GOT3 (cell line): ENCODE results near the gene LINC00237.

Experiments
- DNase-seq: peaks from one replicate; lab custom pipeline; 2025; ENCODE audit warnings: mixed read lengths; lab: John Stamatoyannopoulos, UW

The LINC00237 gene

DNA sequence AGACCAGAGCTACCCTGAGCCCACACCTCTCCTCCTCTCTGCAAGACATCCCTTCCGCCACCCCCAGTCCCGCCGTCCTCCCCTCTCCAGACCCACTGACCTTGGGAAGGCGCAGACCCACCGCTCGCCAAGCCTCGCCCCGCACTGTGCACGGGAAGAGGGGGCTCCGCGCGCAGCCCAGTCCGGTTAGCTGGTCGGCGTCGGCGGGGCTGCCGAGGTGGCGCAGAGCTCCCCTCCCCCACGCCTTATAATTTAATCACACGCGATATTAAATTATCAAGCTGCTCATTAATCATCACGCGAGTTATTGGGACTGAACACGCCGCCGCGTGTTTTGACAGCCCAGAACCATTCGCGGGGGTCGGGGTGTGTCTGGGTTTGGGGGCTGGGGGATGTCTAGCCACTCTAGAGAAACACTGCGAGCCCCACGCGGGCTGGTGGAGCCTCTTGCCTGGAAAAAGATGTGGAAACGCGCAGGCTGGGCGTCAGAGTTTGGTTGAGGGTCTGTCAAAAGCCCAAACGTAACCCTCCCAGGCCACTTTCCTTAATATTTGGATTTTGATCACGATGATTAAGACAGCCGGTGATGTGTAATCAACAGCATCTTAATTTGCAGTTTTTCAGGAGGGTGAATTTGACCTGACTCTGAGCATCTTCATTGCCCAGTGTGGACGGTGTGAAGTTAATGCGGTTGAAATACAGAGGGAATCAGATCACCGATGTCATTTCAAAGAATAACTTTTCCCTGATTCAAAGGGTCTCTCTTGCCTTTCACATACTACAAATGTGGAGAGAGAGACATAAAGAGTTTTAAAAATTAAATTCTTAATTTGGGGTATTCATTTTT lies at the start of gene LINC00237:
Gene LINC00237 (minus strand): TSS at position 188 of the 847 bp plus-strand sequence.
- no peak for DNase-seq

DNA sequence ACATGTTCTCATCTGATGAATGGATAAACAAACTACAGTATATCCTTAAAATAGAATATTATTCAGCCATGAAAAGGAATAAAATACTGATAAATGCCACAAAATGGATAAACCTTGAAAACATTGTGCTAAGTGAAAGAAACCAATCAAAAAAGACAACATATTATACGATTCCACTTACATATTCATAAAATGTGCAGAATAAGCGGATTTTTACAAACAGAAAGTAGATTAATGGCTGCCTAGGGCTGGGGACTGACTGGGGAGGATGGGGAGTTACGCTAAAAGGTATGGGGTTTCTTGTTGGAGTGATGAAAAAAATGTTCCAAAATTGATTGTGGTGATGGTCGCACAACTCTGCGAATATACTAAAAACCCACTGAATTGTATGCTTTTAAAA lies 49.1 kb upstream of the LINC00237 start:
- DNase-seq, result no peak

GRCh38 chr20:21154692-21155091 lies 48.5 kb upstream of the LINC00237 start:
- no peak for DNase-seq

DNA sequence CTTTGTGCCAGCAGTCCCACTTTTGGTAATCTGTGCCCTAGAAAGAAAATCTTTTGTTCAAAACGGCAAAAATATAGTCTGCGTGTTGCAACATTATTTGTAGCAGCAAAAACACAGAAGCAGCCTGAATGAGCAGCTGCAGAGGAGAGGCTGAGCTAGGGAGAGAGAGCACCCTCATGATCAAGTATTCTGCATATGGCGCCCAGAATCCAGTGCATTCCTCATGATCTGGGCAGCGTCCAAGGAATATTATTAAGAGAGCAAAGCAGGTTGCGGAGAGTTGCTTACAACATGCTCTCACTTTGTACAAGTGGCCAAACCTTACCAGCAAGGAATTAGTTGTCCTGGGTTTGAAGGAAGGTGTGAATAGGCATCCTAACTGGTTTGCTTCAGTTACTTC lies 45.6 kb upstream of the LINC00237 start:
- DNase-seq, result no peak

DNA sequence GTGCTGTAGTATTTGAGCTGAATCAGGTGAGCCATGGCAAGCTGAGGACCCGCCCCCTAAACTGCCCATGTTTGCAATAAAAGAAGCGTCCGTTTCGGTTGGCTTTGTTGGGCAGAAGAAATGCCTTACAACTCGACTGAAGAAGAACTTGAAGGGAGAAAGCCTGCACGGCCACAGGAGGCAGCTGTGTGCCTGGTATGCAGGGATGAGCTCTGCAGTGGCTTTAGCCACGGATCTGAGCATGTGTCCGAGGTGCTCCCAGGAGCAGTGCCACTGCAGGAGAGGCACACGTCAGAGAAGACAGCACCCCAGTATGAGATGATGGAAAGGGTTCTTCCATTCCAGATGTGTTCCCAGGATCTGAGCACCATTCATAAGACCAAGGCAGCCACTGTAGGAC lies 43.2 kb upstream of the LINC00237 start:
- DNase-seq, result no peak

DNA sequence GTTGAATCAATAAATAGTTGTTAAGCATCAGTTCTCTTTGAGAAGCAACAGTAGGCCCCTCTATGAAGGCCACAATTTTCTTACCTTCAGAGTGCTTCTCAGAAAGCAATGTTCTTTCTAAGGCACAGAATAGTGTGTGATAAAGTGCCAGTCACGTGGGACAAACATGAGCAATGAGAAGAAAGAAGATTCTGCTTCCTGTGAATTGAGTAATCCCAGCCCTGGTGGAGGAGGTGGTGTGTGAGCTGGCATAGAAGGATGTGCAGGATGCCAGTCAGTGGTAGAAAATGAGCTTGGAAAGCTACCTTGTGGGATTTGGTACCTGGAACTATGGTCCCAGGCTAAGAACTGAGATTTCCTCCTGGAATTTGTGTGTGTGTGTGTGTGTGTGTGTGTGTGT lies 41.4 kb upstream of the LINC00237 start:
- no peak for DNase-seq

DNA sequence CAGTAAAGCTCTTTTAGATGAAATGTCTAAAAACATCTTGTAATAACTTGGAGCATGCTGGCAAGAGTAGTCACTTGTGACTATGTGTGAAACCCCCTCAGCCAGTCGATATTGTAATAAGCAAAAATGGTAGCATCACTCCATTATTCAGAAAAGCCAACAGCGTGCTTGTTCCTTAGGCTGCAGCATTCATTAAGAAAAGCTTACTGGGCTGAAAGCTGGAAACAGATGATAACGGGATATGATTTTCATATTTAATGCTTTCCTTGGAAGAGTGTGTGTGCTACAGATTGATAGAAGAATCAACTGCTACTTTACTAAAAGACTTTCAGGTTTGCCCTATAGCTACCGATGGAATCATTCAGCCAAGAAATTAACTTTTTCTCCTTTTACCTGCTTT lies 40.1 kb upstream of the LINC00237 start:
- DNase-seq, result no peak

GRCh38 chr20:21145424-21145823 lies 39.3 kb upstream of the LINC00237 start:
- no peak for DNase-seq

DNA sequence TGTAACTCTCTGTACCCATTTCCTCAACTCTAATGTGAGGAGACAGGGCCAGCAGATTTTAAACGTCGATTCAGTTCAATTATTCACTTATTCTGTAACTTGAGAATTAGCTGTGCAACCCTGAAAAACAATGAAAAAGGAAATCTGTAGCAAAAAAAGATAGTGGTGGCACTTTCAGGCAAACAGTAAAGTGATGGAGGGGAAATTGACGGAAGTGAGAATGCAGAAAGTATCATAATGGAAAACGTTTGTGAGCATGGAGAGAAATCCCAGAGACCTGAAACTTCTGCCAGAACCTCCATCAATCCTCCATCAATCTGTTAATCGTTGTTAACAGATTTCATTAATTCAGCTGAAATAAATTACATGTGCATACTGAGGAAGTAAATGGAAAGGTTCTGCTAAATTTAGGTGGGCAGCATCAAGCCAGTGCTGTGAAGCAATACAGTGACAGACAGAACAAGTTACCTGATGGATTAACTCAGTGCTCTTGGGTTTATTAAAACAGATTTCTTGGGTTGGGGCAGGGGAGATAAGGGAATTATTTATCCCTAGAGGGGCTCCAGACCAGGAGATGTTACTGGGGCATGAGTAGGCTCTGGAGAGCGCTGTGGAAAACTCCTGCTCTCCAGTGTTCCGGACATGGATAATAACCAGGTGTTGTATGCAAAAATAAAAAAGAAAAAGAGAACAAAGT lies 37.2 kb upstream of the LINC00237 start:
- no peak for DNase-seq

GRCh38 chr20:21141825-21142224 lies 35.7 kb upstream of the LINC00237 start:
- DNase-seq, result no peak

DNA sequence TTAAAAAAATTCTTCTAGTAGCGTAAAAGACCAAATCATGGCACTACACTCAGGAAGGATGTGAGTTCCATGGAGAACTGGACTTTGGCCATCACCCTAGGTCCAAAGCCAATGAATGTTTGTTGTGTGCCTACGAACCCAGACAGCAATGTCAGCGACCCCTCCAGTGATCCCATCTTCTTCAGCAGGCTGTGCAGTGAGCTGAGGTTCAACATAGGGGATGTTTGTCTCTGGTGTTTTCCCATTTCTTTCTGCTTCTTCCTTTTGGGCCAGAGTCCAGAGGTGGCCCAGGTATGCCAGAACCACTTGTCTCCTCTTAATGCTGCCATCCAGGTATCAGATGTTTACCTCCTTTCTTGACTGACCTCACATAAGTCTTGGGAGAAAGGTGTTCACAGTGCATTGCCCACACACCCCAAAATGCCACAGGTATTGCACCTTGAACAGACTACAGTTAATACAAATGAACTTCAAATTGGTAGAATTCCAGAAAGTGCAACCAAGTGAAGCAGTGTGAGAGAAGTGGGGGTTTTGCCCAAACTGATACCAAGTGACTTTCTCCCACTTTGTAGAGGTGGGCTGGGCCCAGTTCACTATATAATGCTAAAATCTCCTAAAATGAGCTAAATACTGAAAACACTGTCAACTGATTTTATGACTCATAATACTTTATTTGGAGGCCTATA lies 33.9 kb upstream of the LINC00237 start:
- DNase-seq, result no peak

DNA sequence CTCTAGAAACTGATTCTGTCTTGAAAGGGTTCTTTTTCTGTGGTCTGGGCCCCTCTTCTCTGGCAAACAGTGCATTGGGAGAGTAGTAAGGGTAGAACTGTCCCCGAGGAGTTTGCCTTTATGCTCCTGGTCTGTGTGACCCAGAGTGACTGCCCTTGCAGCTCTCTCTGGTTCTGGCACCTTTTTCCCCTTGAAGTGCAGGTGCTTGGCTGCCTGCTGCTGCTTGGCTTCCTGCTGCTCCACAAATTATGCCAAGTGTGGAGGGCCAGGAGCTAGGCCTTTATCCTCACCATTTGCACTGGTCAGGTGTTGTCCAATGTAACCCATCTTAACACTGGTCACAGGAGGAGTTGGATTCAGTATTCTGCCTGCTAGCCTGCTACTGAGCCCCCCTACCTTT lies 30.9 kb upstream of the LINC00237 start:
- DNase-seq, result no peak

DNA sequence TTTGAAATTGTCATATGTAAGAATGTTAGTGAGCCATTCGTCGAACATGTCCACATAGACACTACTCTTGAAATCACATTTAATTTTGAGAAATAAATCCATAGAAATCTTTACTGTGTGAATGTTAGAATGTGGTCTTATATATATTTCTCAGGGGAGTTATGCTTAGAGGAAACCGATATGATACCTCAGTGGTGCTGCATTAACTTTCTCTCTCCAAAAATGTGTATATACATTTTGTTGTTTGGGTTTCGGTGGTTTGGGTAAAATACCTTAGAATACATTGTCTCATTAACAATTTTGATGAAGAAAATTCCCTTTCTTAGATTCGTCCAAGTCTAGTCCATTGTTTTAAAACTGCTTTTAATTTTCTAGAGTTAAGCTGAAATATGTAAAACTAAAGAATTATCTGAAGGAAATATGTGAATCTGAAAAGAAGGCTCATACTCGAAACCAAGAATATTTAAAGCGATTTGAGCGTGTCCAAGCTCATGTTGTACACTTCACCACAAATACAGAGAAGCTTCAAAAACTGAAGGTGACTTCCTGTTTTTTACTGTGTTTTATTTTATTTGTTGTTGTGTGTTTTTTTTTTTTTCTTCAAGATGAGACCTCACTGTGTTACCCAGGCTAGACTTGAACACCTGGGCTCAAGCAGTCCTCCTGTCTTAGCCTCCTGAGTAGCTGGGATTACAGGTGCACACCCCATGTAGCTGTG lies 30.0 kb upstream of the LINC00237 start:
- DNase-seq, result no peak

DNA sequence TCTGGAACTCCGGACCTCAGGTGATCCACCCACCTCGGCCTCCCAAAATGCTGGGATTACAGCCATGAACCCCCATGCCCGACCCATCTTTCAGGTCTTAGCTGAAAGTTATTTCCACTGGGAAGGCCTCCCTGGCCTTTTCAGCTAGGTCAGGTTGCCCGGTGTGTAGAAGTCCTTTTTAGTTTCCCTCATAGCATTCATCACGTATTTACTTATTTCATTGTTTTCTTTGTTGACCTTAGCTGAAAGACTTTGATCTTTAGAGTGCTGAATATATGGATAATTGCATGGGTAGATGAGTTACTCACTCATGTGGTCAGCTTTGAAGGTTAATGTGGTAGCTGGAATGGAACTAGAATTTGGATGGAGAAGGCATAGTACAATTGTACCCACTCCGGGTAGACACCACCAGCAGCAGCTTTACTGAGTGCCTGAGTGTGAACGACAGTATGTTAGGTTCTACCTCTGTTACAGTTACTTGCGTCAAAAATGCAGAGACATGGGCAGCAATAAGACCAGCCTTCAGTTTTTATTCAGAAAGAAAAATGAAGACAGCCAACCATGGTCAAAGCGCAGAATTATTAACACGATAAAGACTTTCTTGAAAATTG lies 28.8 kb upstream of the LINC00237 start:
- no peak for DNase-seq

DNA sequence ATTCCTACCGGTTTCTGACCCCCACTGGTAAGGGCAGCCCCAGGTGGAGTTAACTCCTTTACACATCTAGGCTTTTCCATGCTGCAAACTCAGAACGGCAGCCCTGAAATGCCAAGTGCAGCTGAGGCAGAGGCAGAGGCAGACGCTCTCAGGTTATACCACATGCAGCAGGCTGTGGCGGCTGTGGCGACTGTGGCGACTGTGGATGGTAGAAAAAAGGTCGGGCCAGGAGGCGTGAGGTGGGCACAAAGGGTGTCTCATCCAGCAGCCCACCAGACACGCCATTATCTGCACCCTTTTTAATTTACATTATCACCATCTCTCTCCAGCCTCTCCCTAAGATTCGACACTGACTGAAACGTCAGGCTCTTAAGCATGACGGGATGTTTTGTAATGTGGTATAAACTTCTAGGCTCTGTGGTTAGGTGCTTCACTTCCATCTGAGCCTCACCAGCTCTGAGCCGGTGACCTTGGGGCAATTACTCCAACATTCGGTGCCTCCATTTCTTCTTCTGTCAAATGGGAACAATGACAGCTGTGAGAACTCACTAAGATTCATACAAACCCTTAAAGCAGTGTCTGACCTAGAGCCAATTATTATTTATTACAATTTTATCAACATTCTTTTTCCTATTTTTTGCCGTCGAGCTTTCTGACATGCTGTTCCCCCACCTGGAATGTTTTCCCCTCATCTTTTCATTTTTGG lies 27.9 kb upstream of the LINC00237 start:
- no peak for DNase-seq

- DNase-seq, result no peak
Observed at GRCh38 chr20:21133404-21133803, 27.2 kb upstream of the LINC00237 start.

DNA sequence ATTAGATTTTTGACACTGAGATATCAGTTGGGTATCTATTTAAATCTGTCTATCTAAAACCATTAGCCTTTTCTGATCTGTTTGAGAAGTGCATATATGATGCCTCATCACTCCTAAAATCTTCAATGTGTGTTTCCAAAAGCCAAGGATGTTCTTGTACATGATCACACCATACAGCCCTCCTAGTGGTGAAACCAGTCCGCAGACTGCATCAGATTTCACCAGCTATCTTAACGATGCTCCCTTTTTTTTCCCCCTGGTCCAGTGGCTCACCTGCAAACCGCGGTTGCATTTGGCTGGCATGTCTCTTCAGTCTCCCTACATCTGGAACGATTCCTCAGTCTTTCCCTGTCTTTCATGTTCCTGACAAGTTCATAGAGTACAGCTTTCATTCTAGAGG lies 23.7 kb upstream of the LINC00237 start:
- DNase-seq, result no peak

GRCh38 chr20:21127201-21127981 lies 21.2 kb upstream of the LINC00237 start:
- no peak for DNase-seq

DNA sequence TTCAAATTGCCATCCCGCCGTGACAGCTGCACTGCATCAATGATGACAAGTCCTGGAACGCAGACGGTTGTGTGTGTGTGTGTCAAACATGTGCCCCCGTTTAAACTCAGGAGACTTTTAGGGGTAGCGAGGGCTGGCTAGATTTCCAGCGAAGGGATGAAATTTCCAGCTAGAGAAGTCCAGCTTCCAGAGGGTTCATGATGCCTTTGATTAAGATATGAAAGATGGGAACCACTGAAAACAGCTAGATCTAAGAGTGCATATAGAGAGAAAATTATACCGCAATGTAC lies 20.4 kb upstream of the LINC00237 start:
- no peak for DNase-seq

DNA sequence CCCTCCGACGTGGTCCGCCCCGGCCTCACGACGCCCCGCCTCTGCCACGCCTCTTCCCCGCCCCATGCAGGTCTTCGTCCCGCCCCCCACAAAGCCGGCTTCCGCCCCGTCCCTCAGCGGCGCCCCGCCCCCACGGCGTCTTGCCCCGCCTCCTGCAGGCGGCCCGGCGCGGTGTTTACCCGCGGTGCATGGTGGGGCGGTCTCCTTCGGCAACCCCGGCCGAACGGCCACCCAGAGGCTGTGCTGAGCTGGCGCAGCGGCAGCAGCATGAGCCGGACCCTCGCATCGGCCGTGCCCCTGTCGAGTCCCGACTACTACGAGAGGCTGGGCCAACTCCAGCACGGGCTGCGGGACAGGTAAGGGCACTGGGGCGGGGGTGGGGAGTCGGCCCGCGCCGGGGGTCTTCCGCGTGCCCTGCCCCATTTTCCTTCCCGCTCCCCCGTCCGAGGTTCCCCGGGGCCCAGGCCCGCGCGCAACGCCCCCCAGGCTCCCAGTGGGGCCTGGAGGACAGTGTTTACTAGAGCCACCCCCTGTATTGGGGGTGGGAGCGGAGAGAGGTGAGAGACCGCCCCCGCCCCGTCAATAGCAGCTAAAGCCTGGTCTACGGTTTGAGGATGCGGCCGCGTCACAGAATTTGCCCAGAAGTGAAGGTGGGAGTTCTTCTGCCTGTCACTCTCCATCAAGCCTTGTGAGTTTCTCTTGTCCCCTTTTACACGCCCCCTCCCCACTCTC lies 19.9 kb upstream of the LINC00237 start, which contains the start of gene KIZ:
Gene KIZ (plus strand): TSS at position 234 of the 732 bp plus-strand sequence. CDS start 34 bp downstream, at position 268.
- peak; percentile 95 for DNase-seq
